GM18519 (cell line): ENCODE measurements around the gene AKAP13.
"Not testable (repeated sequence)": the region's sequence is repeated elsewhere in the genome, so short reads cannot be mapped to it uniquely, and the experiment has no call there.

ENCODE experiments used
- ATAC-seq: cut with Tn5 transposase; IDR thresholded peaks from one replicate; pipeline ENCODE4 v1.9.1; 2021; ENCODE audit warnings: mild to moderate bottlenecking, moderate library complexity; ENCODE audit not compliant: unreplicated experiment, low FRiP score

Gene AKAP13

GRCh38 chr15:85518979-85519761 is 138.8 kb downstream of the AKAP13 start:
- ATAC-seq: no peak

- ATAC-seq: no peak
Observed at GRCh38 chr15:85520650-85521049, 140.2 kb downstream of the AKAP13 start.

GRCh38 chr15:85523530-85523929 is 143.1 kb downstream of the AKAP13 start:
- ATAC-seq: no peak

GRCh38 chr15:85525755-85526154 is 145.4 kb downstream of the AKAP13 start:
- ATAC-seq: no peak

- ATAC-seq: no peak
Observed at GRCh38 chr15:85527895-85528294, 147.5 kb downstream of the AKAP13 start.

- no peak for ATAC-seq
Observed at GRCh38 chr15:85530079-85530478, 149.7 kb downstream of the AKAP13 start.

GRCh38 chr15:85531083-85531482 is 150.7 kb downstream of the AKAP13 start:
- ATAC-seq: no peak

GRCh38 chr15:85532689-85533088 is 152.3 kb downstream of the AKAP13 start:
- ATAC-seq: no peak

GRCh38 chr15:85534031-85534430 is 153.6 kb downstream of the AKAP13 start:
- peak; percentile 81 for ATAC-seq

- ATAC-seq: not testable (repeated sequence)
Observed at GRCh38 chr15:85535533-85536330, 155.3 kb downstream of the AKAP13 start.

- ATAC-seq: no peak
Observed at GRCh38 chr15:85536341-85536740, 155.9 kb downstream of the AKAP13 start.

GRCh38 chr15:85539491-85539890 is 159.1 kb downstream of the AKAP13 start:
- no peak for ATAC-seq

- no peak for ATAC-seq
Observed at GRCh38 chr15:85540085-85540797, 159.8 kb downstream of the AKAP13 start.

GRCh38 chr15:85541744-85542143 is 161.3 kb downstream of the AKAP13 start:
- ATAC-seq: peak; percentile 55

GRCh38 chr15:85542488-85542887 is 162.1 kb downstream of the AKAP13 start:
- ATAC-seq: no peak

GRCh38 chr15:85542895-85543331 is 162.5 kb downstream of the AKAP13 start:
- ATAC-seq: peak; percentile 31

- no peak for ATAC-seq
Observed at GRCh38 chr15:85543741-85544155, 163.3 kb downstream of the AKAP13 start.

GRCh38 chr15:85545185-85545584 is 164.8 kb downstream of the AKAP13 start:
- no peak for ATAC-seq

- no peak for ATAC-seq
Observed at GRCh38 chr15:85545752-85546151, 165.3 kb downstream of the AKAP13 start.

GRCh38 chr15:85547386-85547785 is 167.0 kb downstream of the AKAP13 start:
- ATAC-seq: no peak

GRCh38 chr15:85550283-85550682 is 169.9 kb downstream of the AKAP13 start:
- no peak for ATAC-seq
